Measurements from ENCODE around the gene PPM1A.

The PPM1A gene

GRCh38 chr14:60328583-60328982 is 79.6 kb downstream of the PPM1A start:
- FAIRE-seq (no peak), DNase-seq (ENCODE audit: insufficient read length, low spot score) (no peak)
- TF ChIP-seq, protein P1, sequence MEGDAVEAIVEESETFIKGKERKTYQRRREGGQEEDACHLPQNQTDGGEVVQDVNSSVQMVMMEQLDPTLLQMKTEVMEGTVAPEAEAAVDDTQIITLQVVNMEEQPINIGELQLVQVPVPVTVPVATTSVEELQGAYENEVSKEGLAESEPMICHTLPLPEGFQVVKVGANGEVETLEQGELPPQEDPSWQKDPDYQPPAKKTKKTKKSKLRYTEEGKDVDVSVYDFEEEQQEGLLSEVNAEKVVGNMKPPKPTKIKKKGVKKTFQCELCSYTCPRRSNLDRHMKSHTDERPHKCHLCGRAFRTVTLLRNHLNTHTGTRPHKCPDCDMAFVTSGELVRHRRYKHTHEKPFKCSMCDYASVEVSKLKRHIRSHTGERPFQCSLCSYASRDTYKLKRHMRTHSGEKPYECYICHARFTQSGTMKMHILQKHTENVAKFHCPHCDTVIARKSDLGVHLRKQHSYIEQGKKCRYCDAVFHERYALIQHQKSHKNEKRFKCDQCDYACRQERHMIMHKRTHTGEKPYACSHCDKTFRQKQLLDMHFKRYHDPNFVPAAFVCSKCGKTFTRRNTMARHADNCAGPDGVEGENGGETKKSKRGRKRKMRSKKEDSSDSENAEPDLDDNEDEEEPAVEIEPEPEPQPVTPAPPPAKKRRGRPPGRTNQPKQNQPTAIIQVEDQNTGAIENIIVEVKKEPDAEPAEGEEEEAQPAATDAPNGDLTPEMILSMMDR (IDR thresholded peaks at IDR 0.05; ENCODE audit: insufficient read depth, missing control alignments), result peak; percentile 1

GRCh38 chr14:60329274-60329673 is 80.3 kb downstream of the PPM1A start:
- FAIRE-seq (no peak), DNase-seq (ENCODE audit: insufficient read length, low spot score) (no peak)
- TF ChIP-seq, protein P1 (IDR thresholded peaks at IDR 0.05; ENCODE audit: insufficient read depth, missing control alignments), result no peak

DNA sequence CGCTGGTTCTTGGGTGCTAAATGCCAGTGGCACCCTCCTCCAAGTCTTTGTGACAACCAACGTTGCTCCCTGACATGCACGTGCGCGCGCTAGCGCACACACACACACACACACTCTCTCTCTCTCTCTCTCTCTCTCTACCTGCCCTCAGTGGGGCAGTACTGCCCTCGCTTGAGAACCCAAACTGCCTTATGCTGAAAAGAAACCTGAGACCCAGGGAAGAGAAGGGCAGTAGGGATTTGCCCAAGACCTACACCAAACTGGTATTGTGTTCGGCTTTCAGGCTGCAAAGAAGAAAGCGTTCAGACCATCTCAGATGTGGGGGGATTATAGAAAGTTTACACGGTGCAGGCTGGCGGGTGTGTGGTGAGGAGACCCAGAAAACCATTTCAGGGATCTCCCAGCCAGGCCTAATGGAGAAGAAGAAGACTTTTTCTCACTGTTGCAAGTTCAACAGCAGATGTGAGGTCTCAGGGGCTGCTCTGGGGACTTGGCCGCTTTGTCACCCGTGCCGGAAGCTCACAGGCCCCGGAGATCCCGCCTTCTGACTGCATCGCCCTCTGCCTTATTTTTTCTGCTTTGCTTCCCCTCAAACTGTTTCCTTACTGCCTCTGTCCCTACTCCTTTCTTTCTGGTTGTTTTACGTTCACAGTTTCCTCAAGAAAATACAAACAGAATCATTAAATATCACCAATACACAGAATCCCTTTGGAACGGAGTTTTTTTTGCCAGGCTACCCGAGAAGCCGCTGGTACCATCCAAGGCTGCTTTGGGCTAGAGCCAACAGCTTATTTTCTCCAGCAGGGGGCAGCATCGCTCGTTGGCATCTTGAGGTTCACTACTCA is 82.4 kb downstream of the PPM1A start:
- TF ChIP-seq, protein P1 (IDR thresholded peaks at IDR 0.05; ENCODE audit: insufficient read depth, missing control alignments), result peak; percentile 83
- FAIRE-seq (peak; percentile 53), DNase-seq (ENCODE audit: insufficient read length, low spot score) (no peak)

GRCh38 chr14:60332046-60332399 is 83.0 kb downstream of the PPM1A start:
- TF ChIP-seq, protein P1 (IDR thresholded peaks at IDR 0.05; ENCODE audit: insufficient read depth, missing control alignments), result no peak
- FAIRE-seq (no peak), DNase-seq (ENCODE audit: insufficient read length, low spot score) (no peak)

- FAIRE-seq, result no peak
- TF ChIP-seq, protein P1 (IDR thresholded peaks at IDR 0.05; ENCODE audit: insufficient read depth, missing control alignments), result no peak
- no peak for DNase-seq (ENCODE audit: insufficient read length, low spot score)
These were observed 83.8 kb downstream of the PPM1A start for GRCh38 chr14:60332869-60333268.

DNA sequence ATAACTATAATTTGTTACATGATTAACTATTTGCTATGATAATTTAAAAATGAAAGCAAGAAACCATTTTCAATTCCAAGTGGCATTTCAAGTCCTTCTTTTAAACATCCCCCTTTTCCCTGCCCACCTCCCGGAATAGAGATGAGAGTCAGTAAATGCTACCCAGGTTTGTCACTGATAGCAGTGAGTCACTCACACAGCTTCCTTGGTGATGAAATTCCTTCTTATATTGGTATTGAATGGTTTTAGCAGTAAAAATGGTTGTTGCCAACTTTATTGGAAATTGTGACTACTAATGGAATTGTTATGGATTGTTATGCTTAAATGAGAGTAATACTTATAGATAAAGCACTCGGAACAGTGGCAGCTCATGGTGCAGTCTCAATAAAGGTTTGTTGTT is 90.5 kb downstream of the PPM1A start:
- no peak for FAIRE-seq
- no peak for DNase-seq (ENCODE audit: insufficient read length, low spot score)
- TF ChIP-seq, protein P1 (IDR thresholded peaks at IDR 0.05; ENCODE audit: insufficient read depth, missing control alignments), result no peak

DNA sequence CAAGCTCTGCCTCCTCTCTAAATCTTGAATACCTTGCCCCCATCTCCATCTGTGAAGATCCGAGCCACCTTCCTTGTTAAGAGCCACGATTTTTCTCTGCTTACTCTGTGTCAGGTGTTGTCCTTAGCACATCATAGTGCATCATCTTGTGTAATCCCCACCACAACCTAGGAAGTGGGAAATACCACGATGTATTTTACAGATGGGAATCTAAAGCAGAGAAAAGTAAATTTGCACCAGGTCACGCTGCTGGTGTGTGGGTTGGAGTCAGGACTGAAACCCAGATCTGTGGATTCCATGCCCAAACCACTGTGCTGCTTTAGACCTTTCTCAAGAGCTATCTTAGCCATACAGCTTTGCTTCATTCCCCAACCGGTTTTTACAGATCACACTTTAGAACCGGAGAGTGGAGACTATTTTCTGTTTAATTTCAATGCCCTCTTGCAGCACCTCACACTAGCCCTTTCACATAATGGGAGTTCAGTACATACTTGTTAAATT is 94.6 kb downstream of the PPM1A start:
- DNase-seq (ENCODE audit: insufficient read length, low spot score), result no peak
- FAIRE-seq, result no peak
- TF ChIP-seq, protein P1 (IDR thresholded peaks at IDR 0.05; ENCODE audit: insufficient read depth, missing control alignments), result no peak

Measured in D721Med (cell line).